HG03280 (cell line): Measurements from ENCODE around the gene WWC2.

Source experiments
- ATAC-seq: cut with Tn5 transposase; IDR thresholded peaks from one replicate; pipeline ENCODE4 v1.9.1; 2021; ENCODE audit warnings: mild to moderate bottlenecking, moderate library complexity; ENCODE audit not compliant: unreplicated experiment

WWC2 gene

DNA sequence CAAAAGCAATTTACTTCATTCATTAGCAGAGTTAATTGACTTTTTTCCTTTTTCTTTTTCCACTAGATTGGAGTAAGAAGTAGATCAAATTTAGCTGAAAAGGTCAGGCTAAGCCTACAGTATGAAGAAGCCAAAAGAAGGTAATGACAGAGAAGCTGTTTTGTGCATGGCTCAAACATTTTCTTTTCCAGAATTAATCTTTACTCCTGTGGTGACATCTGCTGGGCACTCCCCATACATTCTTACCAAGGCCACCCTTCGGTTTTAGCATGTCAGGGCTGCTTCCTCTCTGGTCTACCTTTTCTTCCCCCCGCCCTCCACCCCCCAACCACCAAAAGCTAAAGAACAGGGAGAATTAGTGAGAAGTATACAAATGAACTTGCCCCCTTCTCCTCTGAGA lies 150.8 kb downstream of the WWC2 start:
- ATAC-seq, result no peak

DNA sequence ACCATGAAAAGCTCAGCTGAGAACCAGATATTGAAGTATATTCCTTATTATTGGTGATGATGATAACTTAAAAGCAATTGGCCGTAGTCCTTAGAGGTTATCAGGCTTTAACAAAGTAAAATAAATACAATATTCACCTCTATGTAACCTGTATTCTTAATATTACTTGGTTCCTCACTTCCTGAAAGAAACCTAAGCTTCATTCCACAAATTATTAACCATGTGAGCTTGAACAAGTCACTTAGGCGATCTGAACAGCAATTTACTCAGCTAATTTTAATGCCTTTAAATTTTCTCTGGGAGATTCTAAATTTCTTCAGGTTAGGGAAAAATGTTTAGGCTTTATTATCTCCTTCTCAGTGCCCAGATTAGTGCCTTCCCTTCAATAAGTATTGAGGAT lies 151.8 kb downstream of the WWC2 start:
- no peak for ATAC-seq

DNA sequence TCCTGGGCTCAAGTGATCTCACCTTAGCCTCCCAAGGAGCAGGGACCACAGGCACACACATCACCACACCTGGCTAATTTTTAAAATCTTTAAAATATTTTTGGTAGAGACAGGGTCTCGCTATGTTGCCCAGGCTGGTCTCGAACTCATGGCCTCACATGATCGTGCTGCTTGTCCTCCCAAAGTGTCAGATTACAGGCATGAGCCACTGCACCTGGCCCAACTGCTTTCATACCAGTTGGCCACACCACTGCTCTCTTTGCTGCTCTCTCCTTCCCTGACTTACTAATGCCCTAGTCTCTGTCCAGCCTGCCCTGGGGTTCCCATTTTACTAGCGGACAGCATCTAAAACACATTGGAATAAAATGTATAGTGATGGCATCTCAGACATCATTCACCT lies 153.9 kb downstream of the WWC2 start:
- no peak for ATAC-seq

DNA sequence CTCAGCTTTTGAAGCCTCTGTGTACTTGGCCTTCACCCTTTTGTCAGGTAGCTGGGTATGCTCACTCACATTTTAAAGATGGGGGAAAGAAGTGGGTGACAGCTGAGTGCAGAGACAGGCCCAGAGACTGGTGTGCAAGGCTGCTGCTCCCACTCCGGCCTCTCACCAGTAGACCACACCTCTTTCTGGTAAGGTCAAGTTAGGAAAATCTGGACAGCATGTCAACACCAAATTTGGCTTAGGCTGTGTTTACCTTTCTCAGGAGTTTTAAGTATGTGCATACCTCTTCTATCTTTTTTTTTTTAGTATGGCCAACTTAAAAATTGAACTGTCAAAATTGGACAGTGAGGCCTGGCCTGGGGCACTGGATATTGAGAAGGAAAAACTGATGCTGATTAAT lies 154.4 kb downstream of the WWC2 start:
- no peak for ATAC-seq

DNA sequence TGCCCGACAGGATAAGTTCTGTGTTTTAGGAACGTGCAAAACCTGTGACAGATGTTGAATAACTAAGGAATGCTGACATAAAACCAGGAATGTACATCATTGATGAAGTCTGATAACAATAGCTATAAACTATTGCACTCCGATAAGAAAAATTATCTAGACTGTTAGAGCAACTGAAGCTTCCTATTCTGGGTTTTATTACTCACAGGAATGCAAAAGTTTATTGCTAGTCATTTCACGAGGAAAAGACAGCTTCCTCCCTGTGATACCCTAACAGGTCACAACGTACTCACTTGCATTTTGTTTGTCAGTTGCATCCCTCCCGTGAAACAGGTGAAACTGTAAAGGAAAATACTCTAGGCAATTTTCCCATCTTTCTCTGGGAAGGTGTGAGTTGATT lies 155.1 kb downstream of the WWC2 start:
- ATAC-seq, result no peak

DNA sequence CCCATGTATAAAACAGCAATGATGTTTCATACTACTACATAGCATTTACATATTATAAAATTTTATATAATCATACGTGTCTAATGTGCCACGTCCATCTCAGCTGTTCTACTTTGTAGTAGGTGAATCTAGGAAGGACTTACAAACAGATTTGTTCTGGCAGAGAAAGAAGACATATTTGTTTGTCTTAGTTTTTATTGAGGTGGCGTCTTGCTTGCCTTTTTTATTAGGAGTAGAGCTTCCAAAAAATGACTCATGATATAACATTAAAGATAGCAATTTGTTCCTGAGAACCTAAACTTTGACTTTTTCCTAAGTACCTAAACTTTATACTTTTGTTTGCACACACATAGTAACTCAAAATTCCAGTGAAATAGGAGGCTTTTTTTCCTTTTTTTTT lies 156.4 kb downstream of the WWC2 start:
- ATAC-seq, result no peak

DNA sequence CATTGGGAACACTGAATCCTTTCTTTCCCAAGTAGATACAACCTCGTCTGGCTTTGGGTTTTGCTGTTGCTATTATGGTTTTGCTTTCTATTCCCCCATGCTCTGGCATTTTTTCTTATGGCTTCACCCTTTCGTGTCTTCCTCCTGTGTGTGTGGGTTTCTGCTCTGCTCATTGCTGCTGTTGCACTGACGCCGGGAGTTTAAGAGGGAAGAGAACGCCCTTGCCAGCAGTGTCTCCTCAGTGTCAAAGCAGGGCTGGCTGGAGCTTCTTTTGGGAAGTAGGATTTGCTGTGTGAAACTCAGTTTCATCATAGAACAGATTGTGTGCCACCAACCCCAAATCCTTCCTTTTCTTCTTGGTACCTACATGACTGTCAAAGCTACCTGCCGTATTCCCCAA lies 157.3 kb downstream of the WWC2 start:
- ATAC-seq, result no peak

DNA sequence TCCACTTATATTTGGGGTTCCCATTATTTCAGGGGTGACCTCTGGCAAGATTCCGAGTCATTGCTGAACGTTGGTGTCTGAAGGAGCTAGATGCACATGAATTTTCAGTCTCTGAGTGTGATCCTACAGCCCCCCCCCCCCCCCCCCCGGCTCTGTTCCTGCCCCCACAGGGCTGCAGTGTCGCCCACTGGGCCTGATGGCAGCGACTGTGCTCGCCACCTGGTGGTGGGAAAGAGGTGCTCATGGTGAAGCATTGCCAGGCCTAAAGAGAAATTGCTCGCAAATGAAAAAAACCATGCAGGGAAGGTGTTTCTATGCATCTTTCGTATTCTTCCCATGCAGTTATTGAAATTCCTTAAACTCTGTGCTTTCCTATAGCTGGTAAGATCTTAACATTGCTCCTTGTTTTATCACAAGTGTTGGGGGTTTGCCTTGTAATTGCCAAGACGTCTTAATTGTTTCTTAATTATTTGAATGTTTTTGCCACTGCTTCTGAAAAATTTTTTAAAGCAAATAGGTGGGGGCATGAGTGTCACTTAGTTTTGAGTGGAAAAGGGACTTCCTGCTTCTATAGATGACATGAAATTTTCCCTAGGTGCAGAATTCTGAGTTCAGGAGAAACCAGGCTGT lies 157.8 kb downstream of the WWC2 start:
- peak; percentile 81 for ATAC-seq

DNA sequence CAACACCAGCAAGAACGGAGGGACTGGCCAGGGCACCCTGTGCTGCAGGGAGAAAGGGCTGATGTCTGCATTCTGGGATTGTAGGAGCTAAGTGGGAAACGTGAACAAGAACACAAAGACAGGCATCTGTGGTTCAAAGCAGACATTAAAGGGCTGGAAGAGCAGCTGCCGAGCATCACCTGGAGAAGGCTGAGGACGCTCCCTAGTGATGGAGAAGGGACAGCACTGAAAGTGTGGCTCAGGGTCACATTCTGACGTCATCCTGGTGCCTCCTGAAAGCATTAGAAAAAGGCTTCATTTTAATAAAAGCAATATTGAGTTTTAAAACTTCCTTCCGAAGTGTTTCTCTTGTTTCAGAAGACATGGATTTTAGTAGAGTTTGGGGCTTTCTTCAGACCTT lies 158.8 kb downstream of the WWC2 start:
- ATAC-seq, result no peak

DNA sequence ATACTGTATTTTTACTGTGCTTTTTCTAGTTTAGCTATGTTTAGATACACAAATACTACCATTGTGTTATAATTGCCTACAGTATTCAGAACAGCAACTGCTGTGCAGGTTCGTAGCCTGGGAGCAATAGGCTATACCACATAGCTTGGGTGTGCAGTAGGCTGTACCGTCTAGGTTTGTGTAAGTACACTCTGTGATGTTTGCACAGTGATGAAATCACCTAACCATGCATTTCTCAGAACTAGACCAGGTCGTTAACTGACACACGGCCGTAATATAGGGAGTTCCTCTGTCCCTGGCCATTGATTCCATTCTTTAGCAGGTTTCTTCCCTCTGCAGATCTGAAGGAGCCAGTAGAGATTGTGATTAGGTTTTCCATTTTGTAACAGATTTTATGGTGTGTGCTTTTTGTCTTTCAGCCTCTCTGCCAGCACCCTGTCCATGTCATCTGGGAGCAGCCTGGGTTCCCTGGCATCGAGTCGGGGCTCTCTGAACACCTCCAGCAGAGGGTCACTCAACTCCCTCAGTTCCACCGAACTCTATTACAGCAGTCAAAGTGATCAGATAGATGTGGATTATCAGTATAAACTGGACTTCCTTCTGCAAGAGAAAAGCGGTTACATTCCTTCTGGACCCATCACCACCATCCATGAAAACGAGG lies 161.6 kb downstream of the WWC2 start:
- ATAC-seq, result no peak

DNA sequence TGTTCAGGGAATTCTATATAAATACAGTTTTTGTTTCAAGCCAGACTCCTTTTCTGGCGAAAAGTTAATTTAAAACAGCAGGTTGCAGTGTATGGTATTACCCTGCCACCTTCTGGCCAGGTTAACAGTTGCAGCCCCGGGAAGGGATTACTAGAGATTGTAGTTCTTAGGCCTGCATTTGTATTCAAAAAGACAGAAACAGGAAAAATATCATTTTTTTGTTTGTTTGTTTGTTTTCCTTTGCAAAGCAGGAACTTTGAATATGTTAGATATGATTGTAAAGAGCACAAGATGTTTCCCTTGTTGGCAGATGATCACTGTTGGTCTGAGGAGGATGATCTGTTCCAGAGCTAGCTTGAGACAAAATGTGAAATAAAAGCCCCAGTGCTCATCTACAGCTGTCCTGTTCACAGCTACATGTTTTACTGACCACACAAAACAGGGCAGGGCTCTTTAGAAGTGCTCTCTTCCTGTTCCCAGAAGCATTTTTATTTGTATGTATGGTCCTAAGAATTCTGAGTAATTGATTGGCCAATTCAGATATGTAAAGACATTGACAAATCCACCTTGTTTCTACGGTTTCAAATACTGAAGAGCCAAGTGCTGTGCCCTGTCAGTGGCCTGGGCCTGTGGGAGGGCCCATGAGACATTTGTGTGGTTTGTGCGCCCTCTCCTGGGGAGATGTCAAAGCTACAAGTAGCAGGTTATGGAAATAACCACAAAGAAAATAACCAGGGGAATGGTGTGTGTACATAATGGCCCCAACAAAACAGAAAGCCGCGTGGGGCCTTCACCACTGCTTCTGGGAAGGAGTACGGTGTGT lies 163.1 kb downstream of the WWC2 start:
- ATAC-seq, result peak; percentile 96

DNA sequence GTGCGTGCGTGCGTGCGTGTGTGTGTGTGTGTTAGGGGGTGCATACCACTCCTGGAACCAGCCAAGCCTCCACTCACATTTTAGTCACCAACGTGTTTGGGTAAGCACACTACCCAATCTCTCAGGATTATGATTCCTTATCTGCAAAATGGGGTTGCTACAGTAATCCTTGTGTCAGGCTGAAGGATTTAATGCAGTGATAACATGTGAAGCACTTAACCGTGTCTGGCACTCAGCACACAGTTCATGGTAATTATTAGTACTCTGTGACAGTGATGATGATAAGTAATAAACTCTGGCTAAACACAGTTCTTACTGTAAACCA lies 163.7 kb downstream of the WWC2 start:
- no peak for ATAC-seq

DNA sequence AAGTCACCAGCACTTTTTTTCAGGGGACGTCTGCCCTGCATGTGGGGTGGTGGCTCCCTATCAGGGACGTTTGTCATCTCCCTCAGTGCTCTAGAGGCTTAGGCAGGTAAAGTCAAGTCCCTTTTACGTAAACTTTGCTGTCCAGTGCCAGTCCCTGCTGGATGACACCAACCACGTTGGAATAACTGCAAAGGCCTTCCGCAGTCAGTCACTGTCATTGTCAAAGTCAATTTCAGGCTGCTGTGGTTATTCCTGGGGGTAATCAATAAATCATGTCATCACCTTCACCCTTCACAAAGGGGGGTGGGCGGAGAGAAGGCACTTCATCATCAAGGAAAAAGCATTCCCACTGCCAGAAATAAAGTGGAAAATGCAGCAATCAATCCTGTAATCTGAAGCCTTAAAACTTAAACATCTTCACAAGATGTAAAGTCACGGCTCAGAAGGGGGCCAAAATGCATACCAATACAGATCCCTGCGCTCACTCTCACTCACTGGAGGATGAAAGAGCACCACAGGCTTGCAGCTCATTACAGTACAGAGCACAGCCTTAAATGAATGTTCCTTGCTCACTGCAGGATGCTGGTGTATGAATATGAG lies 164.8 kb downstream of the WWC2 start:
- ATAC-seq, result no peak

DNA sequence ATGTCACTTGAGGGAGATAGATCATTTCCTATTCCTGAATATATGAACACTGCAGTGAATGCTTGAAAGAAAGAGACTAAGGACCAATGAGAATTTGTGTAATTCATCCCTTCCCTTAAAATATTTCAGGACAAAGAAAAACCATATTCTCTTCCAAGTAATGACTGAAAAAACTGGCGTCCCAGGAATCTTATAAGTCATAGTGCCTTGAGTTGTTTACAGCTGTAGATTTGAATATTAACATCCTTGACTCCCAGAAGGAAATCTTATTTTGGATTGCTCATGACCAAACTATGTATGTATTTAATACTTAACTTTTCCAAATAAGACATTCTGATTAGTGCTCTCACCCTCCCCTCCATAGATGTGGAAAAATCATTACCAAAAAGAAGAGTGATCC lies 165.6 kb downstream of the WWC2 start:
- ATAC-seq, result no peak

DNA sequence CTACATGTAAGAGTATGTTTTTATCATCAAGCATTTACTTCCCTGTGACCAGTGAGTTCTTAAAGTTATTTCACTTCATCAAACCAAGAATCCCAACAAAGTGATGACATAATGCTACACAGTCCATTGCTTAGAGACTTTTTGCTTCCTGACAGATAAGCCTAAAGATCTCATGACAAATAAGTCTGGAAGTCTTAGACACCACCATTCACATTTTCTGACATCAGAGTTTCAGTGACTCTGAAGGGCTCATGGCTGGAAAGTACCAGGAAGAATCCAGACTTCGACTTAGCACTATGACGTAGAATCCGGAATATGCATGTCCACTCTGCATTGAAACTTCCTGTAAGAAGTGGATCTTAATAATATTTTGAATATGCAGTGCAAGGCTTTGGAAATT lies 167.3 kb downstream of the WWC2 start:
- ATAC-seq, result no peak

DNA sequence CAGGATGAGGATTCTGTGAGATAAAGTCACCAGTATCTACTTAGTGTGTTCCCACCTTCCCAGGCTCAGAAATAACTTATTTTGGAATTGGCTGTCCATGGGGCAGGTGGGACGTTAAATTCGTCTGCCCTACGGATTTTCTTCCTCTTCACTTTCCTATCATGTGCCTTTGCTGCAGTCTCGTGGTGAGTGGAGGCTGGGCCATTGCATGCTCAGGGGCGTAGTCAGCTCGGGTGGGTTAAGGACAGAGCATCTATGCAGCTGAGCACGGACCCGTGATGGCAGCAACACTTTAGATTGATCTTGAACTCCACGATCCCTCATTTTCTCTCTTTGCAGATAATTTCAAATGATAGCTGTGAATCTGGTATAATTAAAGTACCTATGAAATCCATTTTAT lies 169.5 kb downstream of the WWC2 start:
- ATAC-seq, result no peak

DNA sequence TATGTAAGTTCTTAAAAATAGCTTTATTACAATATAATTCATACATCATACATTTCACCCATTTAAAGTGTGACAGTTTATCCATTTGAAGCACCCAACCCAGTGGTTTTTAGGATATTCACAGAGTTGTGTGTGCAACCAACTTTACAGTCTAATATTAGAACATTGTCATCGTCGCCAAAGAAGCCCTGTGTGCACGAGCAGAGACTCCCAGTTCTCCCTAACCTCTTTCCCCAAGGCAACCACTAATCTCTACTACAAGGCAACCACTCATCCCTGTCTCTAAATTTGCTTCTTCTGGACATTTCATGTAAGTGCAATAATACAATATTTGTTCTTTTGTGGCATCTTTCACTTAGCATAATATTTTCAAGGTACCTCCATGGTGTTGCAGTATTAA lies 173.3 kb downstream of the WWC2 start:
- ATAC-seq, result no peak

DNA sequence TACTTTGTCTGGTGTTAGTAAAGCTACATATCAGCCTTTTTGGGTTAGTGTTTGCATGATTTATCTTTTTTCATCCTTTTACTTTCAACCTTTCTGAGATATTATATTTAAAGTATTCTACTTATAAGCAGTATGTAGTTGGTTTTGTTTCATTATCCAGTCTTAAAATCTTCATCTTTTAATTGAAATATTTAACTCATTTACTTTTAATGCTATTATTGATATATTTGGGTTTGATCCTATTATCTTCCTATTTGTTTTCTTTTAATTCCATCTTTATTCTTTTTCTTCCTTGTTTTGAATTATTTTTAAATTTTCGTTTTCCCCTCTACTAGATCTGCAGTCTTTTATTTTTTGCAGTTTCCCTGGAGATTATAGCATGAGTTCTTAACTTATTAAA lies 177.0 kb downstream of the WWC2 start:
- no peak for ATAC-seq

DNA sequence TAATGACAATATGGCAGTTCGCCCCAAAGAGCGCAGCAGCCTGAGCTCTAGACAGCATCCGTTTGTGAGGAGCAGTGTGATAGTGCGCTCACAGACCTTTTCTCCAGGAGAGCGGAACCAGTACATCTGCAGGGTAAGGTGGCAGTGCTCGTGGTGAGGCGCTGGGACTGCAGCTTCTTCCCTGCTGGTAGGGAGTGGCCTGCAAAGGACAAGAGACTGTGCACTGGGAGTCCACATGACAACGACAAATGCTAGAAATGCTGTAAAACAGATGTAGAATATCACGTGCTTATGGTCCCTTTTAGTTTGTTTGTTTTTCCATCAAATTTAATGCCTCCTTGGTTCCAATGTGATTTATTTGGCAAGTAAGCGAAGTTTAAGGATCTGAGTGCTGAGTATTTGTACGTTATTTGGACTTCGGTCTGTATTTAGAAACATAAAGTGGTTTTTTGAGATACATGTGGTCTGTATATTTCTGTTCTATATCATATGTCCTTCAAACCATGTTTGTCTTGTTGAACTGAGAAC lies 185.3 kb downstream of the WWC2 start:
- ATAC-seq, result no peak

DNA sequence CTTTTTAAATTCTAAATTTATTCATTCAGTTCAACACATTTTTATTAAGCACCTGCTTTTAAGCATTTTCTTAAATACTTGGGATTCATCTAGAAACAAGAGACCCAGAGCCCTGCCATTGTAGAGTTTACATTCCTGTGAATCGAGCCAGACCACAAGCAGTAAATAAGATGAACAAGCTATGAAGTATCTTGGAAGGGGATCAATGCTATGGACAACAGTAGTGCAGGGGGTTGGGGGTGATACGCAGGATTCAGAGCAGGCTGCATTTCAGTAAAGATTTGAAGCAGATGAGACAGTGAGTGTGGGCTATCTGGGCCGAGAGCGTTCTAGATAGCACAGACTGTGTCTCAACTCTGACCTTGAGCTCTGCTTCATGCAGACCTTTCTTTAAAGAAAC lies 185.9 kb downstream of the WWC2 start:
- no peak for ATAC-seq

DNA sequence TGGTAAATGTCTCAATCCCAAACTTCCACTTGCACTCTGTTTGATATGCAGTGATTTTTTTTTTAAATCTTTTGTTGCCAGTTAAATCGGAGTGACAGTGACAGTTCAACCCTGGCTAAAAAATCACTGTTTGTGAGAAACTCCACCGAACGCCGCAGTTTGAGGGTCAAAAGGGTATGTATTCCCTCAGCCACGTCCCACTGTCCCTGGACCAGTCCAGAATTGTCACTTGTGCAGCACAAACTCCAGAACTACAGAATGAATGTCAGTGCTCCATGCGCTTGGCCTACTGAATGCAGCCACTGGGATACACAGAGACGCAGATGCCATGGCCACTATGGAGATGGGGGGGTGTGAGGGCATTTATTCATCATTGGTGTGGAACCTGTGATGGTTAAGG lies 186.8 kb downstream of the WWC2 start:
- no peak for ATAC-seq
